Erythroblast (primary cell): Measurements from ENCODE around the gene PCYT1B.

ENCODE experiments used
- DNase-seq, 2 experiments: peaks; one replicate each; lab custom pipeline; 2025; lab: John Stamatoyannopoulos, UW
- GATA1 ChIP-seq: IDR thresholded peaks from 2 replicates; pipeline ENCODE4 v1.6.1; 2011; ENCODE audit warnings: low read depth, mild to moderate bottlenecking, control low read depth, low read length, moderate library complexity
- POLR2A ChIP-seq: IDR thresholded peaks from 2 replicates; pipeline ENCODE4 v1.6.1; 2011; ENCODE audit warnings: mild to moderate bottlenecking, low read length

The PCYT1B gene

DNA sequence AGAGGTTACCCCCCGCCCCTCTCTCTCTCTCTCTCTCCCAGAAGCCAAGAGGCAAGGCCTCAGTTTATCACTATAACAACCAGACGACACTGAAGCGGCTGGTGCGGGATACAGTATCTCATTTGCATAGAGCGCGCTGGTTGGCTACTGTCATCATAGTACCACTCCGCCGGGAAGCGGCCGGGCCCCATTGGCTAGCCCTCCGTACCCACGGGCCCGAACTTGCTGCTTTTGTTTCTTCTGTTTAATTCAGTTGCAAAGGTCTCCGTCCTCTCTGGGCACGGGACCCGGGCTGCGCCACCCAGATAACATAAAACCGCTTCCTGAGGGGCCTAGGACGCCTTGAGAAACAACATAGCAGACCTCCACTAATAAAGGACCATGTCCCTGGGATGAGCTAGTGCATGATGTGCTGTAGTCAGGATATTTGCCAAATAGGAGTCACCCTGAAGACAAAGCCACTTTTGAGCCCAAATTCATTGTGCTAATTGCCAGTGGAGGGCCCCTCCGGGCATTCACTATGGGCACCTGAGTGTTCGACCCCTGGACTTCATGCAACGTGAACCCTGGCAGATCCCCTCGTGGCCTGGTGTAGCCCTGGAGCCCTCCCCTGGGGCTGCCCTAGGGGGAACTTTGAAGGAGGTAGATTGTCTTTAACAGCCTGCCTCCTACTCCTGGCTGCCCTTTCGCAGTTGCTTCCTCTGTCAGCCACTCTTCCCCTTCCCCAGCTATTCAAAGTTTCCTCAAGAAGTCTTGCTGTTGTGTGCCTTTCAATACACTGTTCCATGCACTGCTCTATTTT, at the start of gene PCYT1B:
Gene PCYT1B, minus strand, starts transcription at position 91 of the 802 bp plus-strand sequence. CDS start 242 bp downstream, outside the sequence.
- TF ChIP-seq GATA1, result no peak
- peak; percentile 83 for TF ChIP-seq POLR2A
- DNase-seq, result peak; percentile 86 to 90

DNA sequence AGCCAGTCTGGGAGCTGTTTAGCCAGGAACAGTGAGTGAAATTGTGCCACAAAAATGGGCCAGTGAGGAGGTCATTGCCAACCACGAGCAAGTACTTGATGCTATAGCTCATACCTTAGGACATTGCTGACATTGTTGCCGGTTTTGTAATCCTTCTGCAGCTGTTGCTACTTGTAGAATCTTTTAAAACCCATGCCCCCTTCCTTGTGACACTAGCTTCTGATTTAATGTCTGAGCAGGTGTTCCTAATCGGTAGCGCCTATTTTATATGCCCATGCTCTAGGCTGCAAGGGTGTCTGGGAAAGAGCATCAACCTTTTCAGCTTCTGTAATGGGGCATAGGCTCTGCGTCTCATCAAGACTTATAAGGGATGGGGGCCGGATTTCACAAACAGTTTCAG, 49.1 kb upstream of the PCYT1B start:
- TF ChIP-seq GATA1 (no peak), POLR2A (no peak)
- no peak for DNase-seq

DNA sequence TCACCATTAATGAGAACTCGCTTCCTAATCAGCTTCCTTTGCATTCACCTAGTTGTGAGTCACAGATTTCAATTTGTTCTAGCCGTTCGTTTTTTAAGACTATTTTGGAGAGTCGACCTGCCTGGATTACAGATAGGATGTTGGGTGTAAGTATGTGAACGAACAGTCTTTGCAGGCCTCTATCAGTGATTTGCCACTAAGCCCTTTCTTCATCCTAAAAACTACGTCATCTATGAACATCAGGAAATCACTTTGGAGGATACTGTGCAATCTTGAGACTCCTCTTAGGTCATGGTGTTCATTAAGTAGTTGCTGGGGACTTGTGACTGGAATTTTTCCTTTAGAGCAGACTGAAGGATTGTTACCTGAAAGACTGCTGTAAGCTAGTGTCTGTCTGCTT, 47.7 kb upstream of the PCYT1B start:
- TF ChIP-seq GATA1 (no peak), POLR2A (no peak)
- DNase-seq, result peak; percentile 7 to 39

DNA sequence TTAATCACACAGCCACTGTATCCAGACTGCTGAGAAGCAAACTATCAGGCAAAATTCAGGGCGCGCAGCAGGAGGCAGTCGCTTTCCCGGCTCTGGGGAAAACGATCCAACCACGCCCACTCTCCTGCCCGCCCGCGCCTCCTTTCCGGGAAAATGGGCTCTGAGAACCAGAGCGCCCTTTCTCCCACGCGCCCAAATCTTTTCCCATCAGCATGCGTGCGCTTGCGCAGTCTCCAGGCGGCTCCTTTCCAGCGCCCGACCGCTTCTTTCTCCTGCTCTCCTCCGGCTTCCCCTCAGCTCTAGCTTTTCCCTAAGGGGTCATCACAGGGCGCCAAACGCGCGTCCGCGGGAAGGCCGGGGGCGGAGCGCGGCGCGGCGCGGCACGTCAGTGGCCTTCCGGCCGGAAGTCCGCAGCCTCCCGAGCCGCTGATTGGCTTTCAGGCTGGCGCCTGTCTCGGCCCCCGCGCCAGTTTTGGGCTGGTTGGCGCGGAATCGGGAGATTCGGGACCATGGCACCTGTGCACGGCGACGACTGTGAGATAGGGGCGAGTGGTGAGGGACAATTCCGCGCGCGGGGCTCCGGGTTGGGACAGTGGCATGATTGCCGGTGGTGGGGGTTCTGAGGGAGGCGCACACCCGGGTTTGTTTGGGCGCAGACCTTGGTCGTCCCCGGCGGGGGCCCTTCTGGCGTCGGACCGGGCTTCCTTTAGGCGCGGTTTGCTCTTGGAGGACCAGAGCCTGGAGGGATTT, 46.5 kb upstream of the PCYT1B start, which contains the start of gene POLA1:
Gene POLA1, plus strand, starts transcription at position 466 of the 750 bp plus-strand sequence. Its CDS starts 44 bp downstream, at position 510.
- peak; percentile 95 for DNase-seq

DNA sequence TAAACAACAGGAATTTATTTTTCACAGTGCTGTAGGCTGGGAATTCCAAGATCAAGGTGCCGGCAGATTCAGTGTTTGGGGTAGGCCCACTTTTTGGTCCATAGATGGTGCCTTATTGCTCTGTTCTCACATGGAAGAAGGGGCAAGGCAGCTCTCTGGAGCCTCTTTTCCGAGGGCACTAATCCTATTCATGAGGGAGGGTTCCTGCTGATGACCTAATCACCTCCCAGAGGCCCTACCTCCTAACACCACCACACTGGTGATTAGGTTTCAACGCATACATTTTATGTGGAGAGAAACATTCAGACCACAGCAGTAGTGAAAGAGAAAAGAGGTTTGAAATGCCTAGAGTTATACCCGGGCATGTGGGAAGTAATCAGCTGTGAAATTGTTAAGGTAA, 45.2 kb upstream of the PCYT1B start:
- TF ChIP-seq GATA1, result no peak
- TF ChIP-seq POLR2A, result no peak
- no peak for DNase-seq

More for the DNA sequence above, 46.5 kb upstream of the PCYT1B start, which contains the start of gene POLA1:
- peak; percentile 61 for TF ChIP-seq POLR2A
- no peak for TF ChIP-seq GATA1

DNA sequence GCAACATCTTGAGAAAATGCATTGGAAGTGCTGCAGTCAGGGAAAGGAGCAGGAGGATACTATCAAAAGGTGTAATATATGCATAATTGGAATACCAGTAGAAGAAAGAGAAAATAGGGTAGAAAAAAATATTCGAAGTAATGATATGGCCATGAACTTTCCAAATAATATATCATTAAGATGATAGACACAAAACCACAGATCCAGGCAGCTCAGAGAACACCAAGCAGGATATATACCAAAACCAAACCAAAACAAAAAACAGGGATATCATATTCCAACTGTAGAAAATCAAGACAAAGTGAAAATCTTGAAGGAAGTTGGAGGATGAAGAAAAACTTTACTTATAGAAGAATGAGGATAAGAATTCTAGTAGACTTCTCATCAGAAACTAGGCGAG, 36.9 kb upstream of the PCYT1B start:
- DNase-seq, result no peak
- TF ChIP-seq GATA1 (no peak), POLR2A (no peak)

DNA sequence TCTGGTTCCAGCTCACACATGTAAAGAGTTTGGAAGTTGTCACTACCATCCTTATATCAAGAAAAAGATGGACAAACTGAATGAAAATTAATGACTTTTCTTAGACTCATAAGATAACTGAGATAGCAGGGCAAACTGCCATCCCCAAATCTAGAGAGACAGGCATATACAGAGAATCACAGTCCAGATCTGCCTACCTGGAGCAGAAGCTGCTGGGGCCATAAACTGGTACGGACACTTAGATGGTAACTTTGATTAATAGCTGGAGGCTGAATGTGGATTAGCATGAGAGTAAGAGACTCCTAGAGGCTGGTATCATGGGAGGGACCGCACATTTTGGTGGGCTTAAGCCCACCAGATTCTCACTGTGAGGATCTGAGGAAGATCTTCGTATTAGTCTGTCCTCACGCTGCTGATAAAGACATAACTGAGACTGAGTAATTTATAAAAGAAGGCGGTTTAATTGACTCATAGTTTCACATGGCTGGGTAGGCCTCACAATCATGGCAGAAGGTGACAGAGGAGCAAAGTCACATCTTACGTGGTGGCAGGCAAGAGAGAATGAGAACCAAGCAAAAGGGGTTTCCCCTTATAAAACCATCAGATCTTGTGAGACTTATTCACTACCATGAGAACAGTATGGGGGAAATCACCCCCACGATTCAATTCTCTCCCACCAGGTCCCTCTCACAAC, 35.7 kb upstream of the PCYT1B start:
- DNase-seq, result no peak
- no peak for TF ChIP-seq POLR2A
- no peak for TF ChIP-seq GATA1

DNA sequence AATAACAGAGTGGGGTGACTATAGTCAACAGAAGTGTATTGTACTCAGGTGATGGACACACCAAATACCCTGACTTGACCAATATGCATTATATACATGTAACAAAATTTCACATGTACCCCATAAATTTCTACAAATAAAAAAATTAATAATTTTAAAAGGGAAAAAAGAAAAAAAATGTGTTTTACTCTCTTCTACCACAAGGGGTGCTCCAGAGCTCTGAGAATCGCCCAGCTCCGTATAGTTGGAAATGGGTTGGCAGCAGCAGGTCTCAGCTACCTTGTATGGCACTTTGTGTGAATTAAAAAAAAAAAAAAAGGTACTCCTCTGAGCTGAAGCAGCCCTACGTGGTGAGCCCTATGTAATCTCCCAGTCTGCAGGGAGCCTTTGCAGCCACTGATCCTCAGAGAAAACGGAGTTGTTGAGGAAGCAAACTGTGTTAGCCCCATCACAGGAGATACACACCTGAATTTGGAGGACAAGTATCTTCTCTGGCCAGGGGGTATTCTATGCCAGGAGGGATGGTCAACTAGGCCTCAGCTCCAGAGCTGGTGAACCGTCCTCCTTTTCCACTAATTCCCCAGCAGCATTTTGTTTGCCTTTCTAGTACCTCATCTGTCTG, 29.4 kb upstream of the PCYT1B start:
- peak; percentile 8 to 35 for DNase-seq
- TF ChIP-seq POLR2A (no peak), GATA1 (no peak)

DNA sequence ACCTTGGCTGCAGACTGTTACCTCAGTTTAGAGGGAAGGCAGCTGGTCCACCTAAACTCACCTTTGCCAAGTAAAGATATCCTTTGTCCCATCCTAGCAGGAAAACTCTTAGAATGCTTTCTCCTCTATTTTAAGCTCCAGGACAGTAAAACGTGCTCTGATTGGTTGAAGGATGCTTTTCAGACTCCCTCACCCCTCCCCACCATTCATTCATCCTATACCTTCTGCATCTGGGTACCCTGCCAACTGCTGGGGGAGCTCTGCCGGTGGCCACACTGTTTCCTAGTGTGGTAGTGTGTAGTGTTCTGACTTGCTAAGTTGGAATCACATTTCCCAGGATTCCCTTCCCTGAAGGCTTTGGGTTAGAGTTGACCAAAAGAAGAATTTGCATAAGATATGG, 26.3 kb upstream of the PCYT1B start:
- TF ChIP-seq GATA1, result no peak
- no peak for TF ChIP-seq POLR2A
- DNase-seq, result no peak

DNA sequence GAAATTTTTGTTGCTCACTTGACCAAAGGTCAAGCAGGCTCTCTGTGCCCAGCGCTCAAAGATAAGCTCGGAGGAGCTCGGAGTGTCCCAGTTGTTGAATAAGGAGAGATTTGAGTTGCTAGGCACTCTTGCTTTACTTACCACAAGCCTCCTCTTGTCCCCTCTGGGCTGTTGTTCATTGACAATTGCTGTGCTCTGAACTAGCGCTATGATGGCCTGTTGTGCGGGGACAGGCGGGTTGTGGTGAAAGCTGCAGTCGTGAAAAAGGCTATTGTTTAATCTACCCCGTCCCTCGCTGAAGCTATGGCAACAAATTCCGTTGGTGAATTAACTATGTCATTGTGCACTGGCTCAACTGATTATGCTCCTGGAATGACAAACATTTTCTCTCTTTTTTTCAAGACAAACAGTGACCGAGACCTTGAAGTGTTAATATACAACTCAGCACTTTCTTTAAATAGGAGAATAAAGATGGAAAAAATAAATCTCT, 25.6 kb upstream of the PCYT1B start:
- DNase-seq, result no peak
- TF ChIP-seq GATA1 (no peak), POLR2A (no peak)

DNA sequence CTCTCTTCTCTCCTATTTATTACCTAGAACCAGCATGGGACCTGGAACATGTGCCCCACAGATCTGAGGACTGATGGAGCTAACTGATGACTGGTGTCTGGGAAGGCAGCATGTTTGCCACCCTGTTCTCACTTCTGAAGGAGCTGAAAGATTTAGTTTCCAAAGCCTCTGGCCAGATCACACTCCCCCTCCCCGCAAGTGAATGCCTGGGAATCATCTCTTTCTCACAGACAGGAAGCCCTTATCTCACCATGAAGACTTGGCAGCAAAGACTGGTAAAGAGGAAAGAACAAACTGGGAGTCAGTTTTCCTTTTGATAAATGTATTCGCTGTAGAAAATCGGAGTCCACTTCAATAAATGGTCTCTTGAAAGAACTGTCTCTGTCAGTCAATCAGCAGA, 21.0 kb upstream of the PCYT1B start:
- no peak for DNase-seq
- TF ChIP-seq POLR2A (no peak), GATA1 (no peak)

DNA sequence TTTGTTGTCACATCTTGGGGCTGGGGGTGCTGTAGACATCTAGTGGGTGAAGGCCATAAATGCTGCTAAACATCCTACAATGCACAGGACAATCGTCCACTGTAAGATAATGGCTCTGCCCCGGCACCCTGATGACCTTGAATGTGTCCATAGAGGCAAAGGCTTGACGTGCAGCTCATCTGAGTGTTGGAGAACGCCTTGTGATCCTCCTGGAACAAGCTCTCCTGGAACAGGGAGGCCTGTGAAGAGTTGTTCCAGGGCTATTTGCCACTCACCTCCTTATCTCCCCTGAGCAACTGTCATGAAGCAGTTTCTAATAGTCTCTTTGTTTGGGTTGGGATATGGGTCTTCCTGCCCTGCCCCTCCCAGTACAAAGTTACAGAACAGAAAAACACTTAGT, 15.2 kb upstream of the PCYT1B start:
- peak; percentile 1 to 6 for DNase-seq
- no peak for TF ChIP-seq POLR2A
- no peak for TF ChIP-seq GATA1

DNA sequence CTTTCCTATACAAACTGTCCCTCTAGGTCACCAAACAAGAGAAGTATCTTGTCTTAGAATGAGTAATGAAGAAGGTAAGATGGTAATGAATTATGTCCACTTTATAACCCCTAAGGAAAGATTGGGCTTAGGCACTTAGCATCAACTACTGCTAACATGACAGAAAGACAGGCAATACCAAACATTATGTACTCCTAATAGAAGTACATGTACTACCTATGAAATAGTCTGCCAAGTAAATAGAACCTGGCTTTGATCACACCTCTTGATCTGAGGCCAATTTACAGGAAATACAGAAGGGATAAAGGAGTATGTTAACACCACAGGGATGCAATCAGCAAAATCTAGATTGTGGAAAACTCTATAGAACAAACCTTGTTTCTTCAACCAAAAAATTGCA, 14.1 kb upstream of the PCYT1B start:
- TF ChIP-seq POLR2A (no peak), GATA1 (no peak)
- DNase-seq, result no peak

DNA sequence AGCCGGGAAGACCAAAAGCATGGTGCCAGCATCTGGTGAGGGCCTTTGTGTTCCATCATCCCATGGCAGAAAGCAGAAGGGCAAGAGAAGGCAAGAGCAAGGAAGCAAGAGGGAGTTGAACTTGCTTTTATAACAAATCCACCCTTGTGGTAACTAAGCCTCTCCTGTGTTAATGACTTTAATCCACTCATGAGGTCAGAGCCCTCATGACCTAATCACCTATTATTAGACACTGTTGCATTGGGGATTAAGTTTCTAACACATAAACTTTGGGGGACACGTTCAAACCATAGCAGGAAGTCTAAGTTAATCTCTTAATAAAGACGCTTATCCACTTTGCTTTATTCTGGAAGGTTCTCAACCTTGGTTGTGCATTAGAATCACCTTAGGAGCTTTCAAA, 12.5 kb upstream of the PCYT1B start:
- no peak for DNase-seq
- TF ChIP-seq GATA1 (no peak), POLR2A (no peak)

DNA sequence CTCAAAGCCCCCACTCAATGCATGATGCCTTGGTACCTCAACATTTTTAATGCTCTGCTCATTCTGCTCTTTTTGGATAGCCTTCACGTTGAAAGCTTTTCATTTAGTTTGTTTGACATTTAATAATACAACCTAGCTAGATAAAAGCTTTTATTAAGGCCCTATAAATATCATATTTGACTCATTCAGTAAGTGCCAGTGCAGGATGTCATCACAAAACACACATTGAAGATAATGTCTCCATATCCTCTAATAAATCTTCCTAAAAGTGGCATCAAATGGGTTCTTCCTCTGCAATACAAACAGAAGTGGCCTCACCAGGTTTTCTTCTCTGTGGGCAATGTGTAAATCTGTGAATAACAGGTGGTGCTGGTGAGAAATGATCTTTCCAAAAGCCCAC, 12.0 kb upstream of the PCYT1B start:
- no peak for TF ChIP-seq GATA1
- no peak for TF ChIP-seq POLR2A
- no peak for DNase-seq
